HepG2 (cell line): ENCODE measurements around the gene LEP. TPM values are rescaled to one million over a fixed set of nuclear protein-coding genes. Genes with fewer than 3 reads are reported as not detected.

Experiments
- ATAC-seq: fragments of 200-7000 bp; cut with Tn5 transposase; 3 replicates; pipeline ENCODE4 v1.9.1; 2020; ENCODE audit warnings: mild to moderate bottlenecking, moderate library complexity
- BruUV-seq: library from RNA; stranded (reverse); fragments of 400-500 nt; replicated peaks from 2 replicates; lab custom pipeline; 2021; lab: Mats Ljungman, UMichigan
- CTCF ChIA-PET: fragments of 300-600 bp; formaldehyde crosslinking; extraction: SDS; loops from one replicate; lab custom pipeline; 2021; ENCODE audit warnings: low total read pairs, inconsistent platforms, low intra/inter-chr PET ratio; lab: Yijun Ruan, JAX
- POLR2A ChIA-PET: fragments of 350-600 bp; sonication (Branson Sonifier 250); formaldehyde crosslinking; loops from one replicate; lab custom pipeline; 2020; ENCODE audit warnings: antibody characterized with exemption, inconsistent platforms; lab: Yijun Ruan, JAX
- DNase-seq: peaks from one replicate; pipeline ENCODE4 v3.0.0-alpha.2; 2015; ENCODE audit warnings: low spot score
- FAIRE-seq: peaks from 3 replicates; lab custom pipeline; 2011; peaks lifted over from hg19 to GRCh38; lab: Jason Lieb, UNC
- H2AFZ ChIP-seq: one replicate; pipeline ENCODE4 v1.6.1; 2011; ENCODE audit warnings: low read length, inconsistent platforms
- H3K27ac ChIP-seq: fragments of 300-600 bp; 3 replicates; pipeline ENCODE4 v1.8.0; 2011; ENCODE audit warnings: mixed run types, mild to moderate bottlenecking, mixed read lengths, low read length, inconsistent platforms; ENCODE audit not compliant: insufficient read depth; ENCODE audit errors: extremely low read length
- H3K27me3 ChIP-seq, 2 experiments: fragments of 200-600 bp in 1 of 2; 2 replicates in 1 of 2; 3 replicates in 1 of 2; pipeline versions ENCODE4 v1.6.0 to v1.8.0; 2011; ENCODE audit warnings: low read length in 2 of 2, mild to moderate bottlenecking in 2 of 2, moderate library complexity in 2 of 2, inconsistent platforms in 1 of 2; ENCODE audit not compliant: insufficient read depth in 2 of 2, control insufficient read depth in 1 of 2
- H3K36me3 ChIP-seq, 2 experiments: fragments of 200-600 bp in 1 of 2; replicated peaks in 1 of 2; 2 replicates in 1 of 2; 3 replicates in 1 of 2; pipeline versions ENCODE4 v1.5.1 to v1.8.0; 2011; ENCODE audit warnings: low read length in 2 of 2, inconsistent platforms in 1 of 2; ENCODE audit not compliant: insufficient read depth in 2 of 2, control insufficient read depth in 1 of 2
- H3K4me1 ChIP-seq: 2 replicates; pipeline ENCODE4 v1.5.1; 2012; ENCODE audit warnings: low read length, inconsistent platforms; ENCODE audit not compliant: insufficient read depth
- H3K4me2 ChIP-seq: 2 replicates; pipeline ENCODE4 v1.6.0; 2011; ENCODE audit warnings: low read depth, low read length, inconsistent platforms
- H3K4me3 ChIP-seq, 3 experiments: fragments of 200-600 bp in 1 of 3; sonication (generic), shearing (Covaris generic) in 1 of 3; replicated peaks in 1 of 3; 2 replicates each; pipeline ENCODE4 v1.5.1; 2011 to 2016; ENCODE audit warnings: low read length in 3 of 3, inconsistent platforms in 2 of 3, low read depth in 2 of 3, mild to moderate bottlenecking in 2 of 3, control low read depth in 1 of 3, mixed read lengths in 1 of 3; ENCODE audit not compliant: insufficient read depth in 1 of 3
- H3K79me2 ChIP-seq: one replicate; pipeline ENCODE4 v1.6.1; 2011; ENCODE audit warnings: low read length, inconsistent platforms; ENCODE audit not compliant: insufficient read depth
- H3K9ac ChIP-seq: 2 replicates; pipeline ENCODE4 v1.6.0; 2011; ENCODE audit warnings: mild to moderate bottlenecking, low read depth, low read length, inconsistent platforms; ENCODE audit not compliant: insufficient read depth
- H3K9me3 ChIP-seq: 2 replicates; pipeline ENCODE4 v1.5.1; 2012; ENCODE audit warnings: mild to moderate bottlenecking, low read length
- H4K20me1 ChIP-seq: 2 replicates; pipeline ENCODE4 v1.6.0; 2011; ENCODE audit warnings: inconsistent platforms, mild to moderate bottlenecking, low read length, moderate library complexity; ENCODE audit not compliant: insufficient read depth
- AHDC1 ChIP-seq: sonication (generic); formaldehyde crosslinking; IDR thresholded peaks from 2 replicates; pipeline ENCODE4 v1.5.1; 2020; ENCODE audit warnings: mild to moderate bottlenecking, missing genetic modification reagents, borderline replicate concordance
- ETV6 ChIP-seq: sonication (generic); formaldehyde crosslinking; conservative IDR thresholded peaks from 2 replicates; pipeline ENCODE4 v1.4.0; 2020; ENCODE audit warnings: missing genetic modification reagents
- MED13 ChIP-seq: sonication (generic); formaldehyde crosslinking; IDR thresholded peaks from 2 replicates; pipeline ENCODE4 v1.5.0; 2020; ENCODE audit warnings: missing genetic modification reagents
- MNT ChIP-seq: fragments of 450-650 bp; IDR thresholded peaks from 2 replicates; pipeline ENCODE4 v1.6.1; 2016
- NCOA1 ChIP-seq: sonication (generic); formaldehyde crosslinking; IDR thresholded peaks from 2 replicates; pipeline ENCODE4 v1.9.0; 2021; ENCODE audit warnings: missing genetic modification reagents
- SUZ12 ChIP-seq: fragments of 150-350 bp; IDR thresholded peaks from 2 replicates; pipeline ENCODE4 v1.6.1; 2014; ENCODE audit warnings: low read depth, low read length
- XBP1 ChIP-seq: sonication (generic); formaldehyde crosslinking; IDR thresholded peaks from 2 replicates; pipeline ENCODE4 v1.5.0; 2020; ENCODE audit warnings: missing genetic modification reagents
- WGBS: methylation state at CpG from one replicate; pipeline ENCODE4 v1.1.6; 2017; ENCODE audit warnings: low lambda C conversion rate; 5-methylcytosine and 5-hydroxymethylcytosine counted together
- in situ Hi-C: cut with HindIII; loops from 2 replicates; pipeline ENCODE4 v1.10.0; 2017; ENCODE audit warnings: low pct_unique_long_range_greater_than_20kb; ENCODE audit not compliant: extremely low pct_ligation_motif_present
- intact Hi-C: fragments of 100-400 bp; cut with micrococcal nuclease; formaldehyde crosslinking; loops from one replicate; pipeline ENCODE4 v1.10.0; 2022; ENCODE audit not compliant: unreplicated experiment
- polyA plus RNA-seq, 8 experiments: library from polyadenylated mRNA; depleted of rRNA in 3 of 8; stranded (reverse) in 7 of 8; unstranded in 1 of 8; fragments of >200 nt; fragmentation: Illumina TruSeq in 4 of 8; extraction: Trizol in 4 of 8; gene quantifications; 2 replicates each; pipeline versions ENCODE4 v1.2.1 to v1.2.3, GENCODE V29; 2011 to 2016; ENCODE audit warnings: low read depth in 4 of 8, missing spikeins in 1 of 8, mixed read lengths in 1 of 8; ENCODE audit not compliant: insufficient read depth in 1 of 8
- total RNA-seq, 5 experiments: library from RNA; depleted of rRNA; stranded (reverse); fragments of >200 nt; fragmentation: Illumina TruSeq; extraction: Trizol; gene quantifications; 2 replicates each; pipeline ENCODE4 v1.2.3, GENCODE V29; 2016; ENCODE audit warnings: low read depth in 1 of 5
- TF ChIP-seq, protein P1 (sequence below): sonication (generic); formaldehyde crosslinking; IDR thresholded peaks from 2 replicates; pipeline ENCODE4 v1.4.0; 2020; ENCODE audit warnings: missing genetic modification reagents
- TF ChIP-seq, protein P2 (sequence below): sonication (generic); formaldehyde crosslinking; IDR thresholded peaks from 2 replicates; pipeline ENCODE4 v1.4.0; 2020; ENCODE audit warnings: mild to moderate bottlenecking, missing genetic modification reagents

LEP gene
- total and polyA plus RNA-seq, 2 of the 13 experiments (the other 11 are each of a cell fraction or from before 2014, with no cell fraction given): 0.05 TPM; not detected in 1

DNA sequence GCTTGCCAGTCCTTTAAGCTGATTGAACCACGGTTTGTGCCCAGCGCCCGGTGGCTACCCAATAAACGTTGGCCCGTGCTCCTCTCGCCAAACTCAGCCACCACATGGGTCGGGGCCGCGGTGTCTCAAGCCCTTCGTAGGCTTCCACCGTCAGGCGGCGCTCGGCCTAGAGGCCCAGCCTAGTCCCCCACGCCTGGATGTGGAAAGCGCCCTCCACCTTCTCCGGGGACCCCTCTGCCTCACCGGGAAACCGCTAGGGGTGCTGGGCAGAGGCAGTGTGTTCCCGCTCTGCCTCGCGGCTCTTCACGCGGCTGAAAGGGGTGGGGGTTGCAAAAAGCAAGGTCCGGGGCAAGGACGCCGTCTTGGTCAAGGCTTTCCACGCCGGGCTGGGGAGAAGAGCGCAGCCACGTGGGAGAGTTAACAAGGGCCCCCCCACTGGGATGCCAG is 29.8 kb downstream of the LEP start:
- DNase-seq (no peak), ATAC-seq (no peak), FAIRE-seq (no peak)
- no peak overlapping the region for H3K27ac ChIP-seq
- BruUV-seq: no TSS peak
- no peaks in the 10 kb centered on the region; a peak in 1 of 5 replicates for H3K27me3 ChIP-seq
- H4K20me1 ChIP-seq: no peaks in the 10 kb centered on the region
- H3K79me2 ChIP-seq: no peaks in the 10 kb centered on the region
- peaks cover 32% of the 10 kb centered on the region for H3K4me1 ChIP-seq
- ChIA-PET POLR2A (no interaction called here), CTCF (no interaction called here)
- in situ Hi-C loops (no loop called here), intact Hi-C loops (no loop called here)
- no peaks in the 10 kb centered on the region for H3K9me3 ChIP-seq
- no peak overlapping the region for H2AFZ ChIP-seq
- H3K4me3 ChIP-seq: no peak overlapping the region
- no peak for TF ChIP-seq MED13 (CRISPR knock-in tag)
- TF ChIP-seq, protein P1, sequence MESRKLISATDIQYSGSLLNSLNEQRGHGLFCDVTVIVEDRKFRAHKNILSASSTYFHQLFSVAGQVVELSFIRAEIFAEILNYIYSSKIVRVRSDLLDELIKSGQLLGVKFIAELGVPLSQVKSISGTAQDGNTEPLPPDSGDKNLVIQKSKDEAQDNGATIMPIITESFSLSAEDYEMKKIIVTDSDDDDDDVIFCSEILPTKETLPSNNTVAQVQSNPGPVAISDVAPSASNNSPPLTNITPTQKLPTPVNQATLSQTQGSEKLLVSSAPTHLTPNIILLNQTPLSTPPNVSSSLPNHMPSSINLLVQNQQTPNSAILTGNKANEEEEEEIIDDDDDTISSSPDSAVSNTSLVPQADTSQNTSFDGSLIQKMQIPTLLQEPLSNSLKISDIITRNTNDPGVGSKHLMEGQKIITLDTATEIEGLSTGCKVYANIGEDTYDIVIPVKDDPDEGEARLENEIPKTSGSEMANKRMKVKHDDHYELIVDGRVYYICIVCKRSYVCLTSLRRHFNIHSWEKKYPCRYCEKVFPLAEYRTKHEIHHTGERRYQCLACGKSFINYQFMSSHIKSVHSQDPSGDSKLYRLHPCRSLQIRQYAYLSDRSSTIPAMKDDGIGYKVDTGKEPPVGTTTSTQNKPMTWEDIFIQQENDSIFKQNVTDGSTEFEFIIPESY (CRISPR knock-in tag): peak; percentile 59; the same call in 1 of the 2 replicates
- 67% methylated on average over 15 of the region's 31 CpGs for WGBS
- no peak overlapping the region for H3K4me2 ChIP-seq
- H3K9ac ChIP-seq: no peak overlapping the region
- no peaks in the 10 kb centered on the region for H3K36me3 ChIP-seq

DNA sequence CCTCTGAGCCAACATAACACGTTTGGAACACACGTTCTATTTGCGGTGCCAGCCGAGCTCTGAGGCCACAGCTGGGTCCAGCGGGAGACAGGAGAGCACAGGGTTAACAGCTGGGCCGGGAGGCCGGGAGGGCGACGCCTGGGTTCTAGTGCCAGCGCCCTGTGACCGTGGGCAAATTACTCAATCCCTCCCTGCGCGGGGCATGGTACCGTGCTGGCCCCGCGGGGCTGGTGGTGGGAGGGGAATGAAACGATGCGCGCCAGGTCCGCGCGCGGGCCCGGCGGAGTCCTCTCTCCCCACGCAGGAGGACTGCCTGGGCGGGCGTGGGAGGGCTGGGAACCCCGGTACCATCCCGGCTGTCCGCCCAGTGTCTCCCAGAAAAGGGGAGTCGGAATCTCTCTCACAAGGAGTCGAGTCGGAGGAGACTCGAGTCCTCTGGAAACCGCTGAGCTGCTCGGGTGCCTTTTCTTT is 30.4 kb downstream of the LEP start:
- 78% methylated on average over 16 of the region's 37 CpGs for WGBS
- no peak overlapping the region for H2AFZ ChIP-seq
- no peaks in the 10 kb centered on the region for H3K79me2 ChIP-seq
- no TSS peak for BruUV-seq
- ChIA-PET CTCF (no interaction called here), POLR2A (no interaction called here)
- intact Hi-C loops (no loop called here), in situ Hi-C loops (no loop called here)
- no peak overlapping the region for H3K4me2 ChIP-seq
- peaks cover 33% of the 10 kb centered on the region for H3K4me1 ChIP-seq
- FAIRE-seq (no peak), DNase-seq (no peak), ATAC-seq (no peak)
- no peaks in the 10 kb centered on the region for H3K27me3 ChIP-seq
- H3K9ac ChIP-seq: no peak overlapping the region
- H3K4me3 ChIP-seq: no peak overlapping the region
- H3K9me3 ChIP-seq: no peaks in the 10 kb centered on the region
- no peaks in the 10 kb centered on the region for H3K36me3 ChIP-seq
- H3K27ac ChIP-seq: no peak overlapping the region
- H4K20me1 ChIP-seq: no peaks in the 10 kb centered on the region
- TF ChIP-seq XBP1 (CRISPR knock-in tag) (no peak), AHDC1 (CRISPR knock-in tag) (no peak), MNT (no peak), NCOA1 (CRISPR knock-in tag) (no peak), ETV6 (CRISPR knock-in tag) (no peak), SUZ12 (no peak)
- TF ChIP-seq, protein P2, sequence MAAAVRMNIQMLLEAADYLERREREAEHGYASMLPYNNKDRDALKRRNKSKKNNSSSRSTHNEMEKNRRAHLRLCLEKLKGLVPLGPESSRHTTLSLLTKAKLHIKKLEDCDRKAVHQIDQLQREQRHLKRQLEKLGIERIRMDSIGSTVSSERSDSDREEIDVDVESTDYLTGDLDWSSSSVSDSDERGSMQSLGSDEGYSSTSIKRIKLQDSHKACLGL (CRISPR knock-in tag): no peak
